ENCODE measurements around the gene DNAH11. TPM values are rescaled to one million over a fixed set of nuclear protein-coding genes. Genes with fewer than 3 reads are reported as not detected.

DNAH11 gene
- total and polyA plus RNA-seq, 2 of the 13 experiments (the other 11 are each of a cell fraction or from before 2014, with no cell fraction given) = not detected

- TF ChIP-seq PPARG (CRISPR knock-in tag; conservative IDR thresholded peaks at IDR 0.05) = no peak
- no peak for TF ChIP-seq SP4 (CRISPR knock-in tag; IDR thresholded peaks at IDR 0.05)
- no peak for TF ChIP-seq TIGD3 (CRISPR knock-in tag; IDR thresholded peaks at IDR 0.05; ENCODE audit: borderline replicate concordance)
Observed at GRCh38 chr7:21733837-21734236, 191.0 kb downstream of the DNAH11 start (continued).

GRCh38 chr7:21743493-21743892 lies 200.7 kb downstream of the DNAH11 start:
- FAIRE-seq (no peak), ATAC-seq (no peak), DNase-seq (ENCODE audit: low spot score) (no peak)
- in situ Hi-C loops (cut with HindIII; ENCODE audit: extremely low pct_ligation_motif_present, low pct_unique_long_range_greater_than_20kb) = no loop called here
- H3K27ac ChIP-seq (ENCODE audit: extremely low read length, insufficient read depth, low read length) = no peak overlapping the region
- no peaks in the 10 kb centered on the region; a peak in 1 of 5 replicates for H3K27me3 ChIP-seq (ENCODE audit: control insufficient read depth in 1 of 2, insufficient read depth in 2 of 2, low read length in 2 of 2)
- BruUV-seq (replicated peaks) = no TSS peak
- H3K9ac ChIP-seq (ENCODE audit: insufficient read depth, low read depth, low read length) = no peak overlapping the region
- no peaks in the 10 kb centered on the region for H3K9me3 ChIP-seq (ENCODE audit: low read length)
- H4K20me1 ChIP-seq (ENCODE audit: insufficient read depth, low read length) = no peaks in the 10 kb centered on the region
- TF ChIP-seq ZNF629 (CRISPR knock-in tag; conservative IDR thresholded peaks at IDR 0.05) = no peak
- no peak for TF ChIP-seq ZNF792 (CRISPR knock-in tag; IDR thresholded peaks at IDR 0.05)
- no peak for TF ChIP-seq ZNF616 (CRISPR knock-in tag; IDR thresholded peaks at IDR 0.05; ENCODE audit: low read depth)
- TF ChIP-seq ZFP62 (CRISPR knock-in tag; IDR thresholded peaks at IDR 0.05) = no peak
- TF ChIP-seq RNF219 (CRISPR knock-in tag; IDR thresholded peaks at IDR 0.05) = no peak
- TF ChIP-seq CSRNP1 (CRISPR knock-in tag; IDR thresholded peaks at IDR 0.05) = no peak
- no peak for TF ChIP-seq ZBTB7A (CRISPR knock-in tag; IDR thresholded peaks at IDR 0.05)
- 14% methylated on average over 6 of the region's 6 CpGs for WGBS (ENCODE audit: low lambda C conversion rate)
- intact Hi-C loops (cut with micrococcal nuclease; ENCODE audit: unreplicated experiment) = no loop called here
- no peaks in the 10 kb centered on the region for H3K36me3 ChIP-seq (replicated peaks in 1 of 2; ENCODE audit: control insufficient read depth in 1 of 2, insufficient read depth in 2 of 2, low read length in 2 of 2)
- POLR2A ChIA-PET = no interaction called here
- no peak overlapping the region for H2AFZ ChIP-seq (ENCODE audit: low read length)
- no peaks in the 10 kb centered on the region for H3K79me2 ChIP-seq (ENCODE audit: insufficient read depth, low read length)
- no peak overlapping the region for H3K4me2 ChIP-seq (ENCODE audit: low read depth, low read length)
- CTCF ChIA-PET (ENCODE audit: low intra/inter-chr PET ratio, low total read pairs) = no interaction called here
- no peak overlapping the region for H3K4me3 ChIP-seq (replicated peaks in 1 of 3; ENCODE audit: insufficient read depth in 1 of 3, low read depth in 2 of 3, low read length in 3 of 3)
- H3K4me1 ChIP-seq (ENCODE audit: insufficient read depth, low read length) = no peaks in the 10 kb centered on the region; the same call in 1 of the 2 replicates

Data from HepG2 (cell line).